Measurements from ENCODE around the gene HS1BP3.

HS1BP3 gene

DNA sequence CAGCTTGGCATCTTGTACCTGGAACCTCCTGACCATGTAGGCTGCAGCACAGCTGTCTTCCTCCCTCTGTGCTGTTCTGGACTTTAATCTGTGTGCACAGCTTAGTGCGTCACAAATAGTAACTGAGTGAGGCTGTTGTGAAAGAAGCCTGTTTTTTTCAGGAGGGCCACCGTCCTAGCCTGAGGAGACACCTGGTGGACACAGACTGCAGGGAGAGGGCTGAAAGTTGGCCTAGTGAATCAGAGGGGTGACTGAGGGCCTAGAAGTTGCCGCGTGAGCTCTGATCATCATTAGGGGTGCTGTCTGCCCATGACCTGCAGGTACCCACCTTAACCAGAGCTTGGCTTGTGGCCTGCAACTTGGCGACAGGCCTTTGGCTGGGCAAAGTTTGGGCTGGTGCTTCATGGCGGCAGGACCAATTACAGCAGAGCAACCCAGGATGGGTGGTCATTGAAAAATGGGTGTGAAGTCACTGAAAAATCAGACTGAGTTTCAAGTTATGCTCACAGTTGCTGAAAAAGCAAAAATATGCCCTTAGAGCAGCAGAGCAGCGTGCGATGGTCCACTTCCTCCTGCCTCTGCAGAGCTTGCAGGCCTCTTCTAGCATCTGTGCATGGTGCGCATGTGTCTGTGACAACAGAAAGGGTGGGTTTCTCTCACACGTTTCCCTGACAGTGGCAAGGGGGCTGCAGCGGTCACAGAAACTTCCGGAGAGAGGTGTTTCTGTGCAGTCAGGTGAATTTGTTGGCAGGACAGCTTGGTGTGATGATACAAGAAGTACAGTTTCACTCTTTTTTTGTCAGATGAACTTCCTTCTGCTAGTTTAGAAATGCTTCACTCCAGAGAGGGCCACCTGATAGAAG, 25.7 kb upstream of the HS1BP3 start:
- DNase-seq: peak; percentile 18
- in situ Hi-C loops (cut with MboI; ENCODE audit: low pct_unique_long_range_greater_than_20kb, low sequenced_read_pairs): no loop called here

- DNase-seq: peak; percentile 39
- in situ Hi-C loops (cut with MboI; ENCODE audit: low pct_unique_long_range_greater_than_20kb, low sequenced_read_pairs): no loop called here
These were observed 24.9 kb upstream of the HS1BP3 start for GRCh38 chr2:20675701-20676352.

DNA sequence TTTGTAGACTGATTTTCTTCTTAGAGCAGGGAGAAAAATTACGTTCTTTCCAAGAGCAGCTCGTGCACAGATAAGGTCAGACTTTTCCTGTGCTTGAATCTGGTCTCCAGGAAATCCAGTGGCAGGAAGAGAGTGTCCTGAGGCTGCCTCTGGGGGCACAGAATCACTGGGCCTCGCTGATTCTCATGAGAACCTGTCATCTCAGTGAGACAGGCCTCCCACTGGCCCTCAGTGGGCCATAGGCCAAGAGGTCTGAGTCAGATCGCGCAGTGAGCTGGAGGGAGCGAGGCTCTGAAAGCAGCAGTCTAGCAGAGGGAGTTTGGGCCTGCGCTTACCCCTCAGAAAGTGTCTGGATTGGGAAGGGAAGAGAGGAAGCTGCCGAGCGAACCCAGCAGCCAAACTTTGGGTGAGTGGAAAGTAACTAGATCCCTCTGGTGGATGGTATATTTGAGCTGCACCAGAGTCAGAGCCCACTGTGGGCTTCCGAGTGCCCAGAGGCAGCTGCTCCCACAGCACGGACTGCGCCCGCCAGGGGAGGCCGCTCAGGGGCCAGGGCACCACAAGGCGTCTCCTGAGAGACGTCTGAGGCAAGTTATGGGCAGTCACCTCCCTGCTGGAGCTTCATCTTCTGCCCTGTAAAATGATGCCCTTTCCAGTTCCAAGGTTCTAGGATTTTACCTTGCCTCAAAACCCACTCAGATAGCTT, 24.2 kb upstream of the HS1BP3 start:
- in situ Hi-C loops (cut with MboI; ENCODE audit: low pct_unique_long_range_greater_than_20kb, low sequenced_read_pairs): no loop called here
- DNase-seq: no peak

DNA sequence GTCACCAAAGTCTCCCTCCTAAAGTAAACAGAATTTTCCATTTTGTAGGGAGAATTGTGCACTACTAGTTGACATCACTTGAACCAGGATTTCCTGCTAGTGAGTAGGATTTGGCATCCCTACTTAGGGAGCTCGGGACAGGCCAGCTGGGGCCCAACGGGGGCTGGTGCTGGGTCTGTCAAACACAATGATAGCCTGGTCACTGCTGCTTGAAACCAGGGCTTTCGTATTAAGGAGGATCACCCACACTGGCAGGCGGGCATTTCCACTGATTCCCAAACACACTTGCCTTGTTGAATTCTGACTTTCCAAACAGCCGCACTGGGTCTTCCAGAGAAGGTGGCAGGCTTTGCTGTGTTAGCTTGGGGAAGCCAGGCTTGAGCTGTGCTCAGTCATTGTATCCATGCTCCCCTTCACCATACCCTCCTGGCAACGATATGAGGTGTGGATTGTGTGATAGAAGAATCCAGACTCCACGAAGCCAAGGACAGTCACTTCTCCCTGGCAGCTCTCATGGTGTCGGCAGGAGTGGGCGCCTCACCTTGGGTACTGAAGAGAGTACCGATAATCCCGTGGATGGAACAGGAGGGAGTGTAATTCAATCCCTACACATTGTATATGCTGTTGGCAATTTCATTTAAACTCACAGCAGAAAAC, 23.5 kb upstream of the HS1BP3 start:
- DNase-seq: no peak
- in situ Hi-C loops (cut with MboI; ENCODE audit: low pct_unique_long_range_greater_than_20kb, low sequenced_read_pairs): no loop called here

- in situ Hi-C loops (cut with MboI; ENCODE audit: low pct_unique_long_range_greater_than_20kb, low sequenced_read_pairs): no loop called here
- DNase-seq: no peak
These were observed 22.9 kb upstream of the HS1BP3 start for GRCh38 chr2:20673686-20674308.

DNA sequence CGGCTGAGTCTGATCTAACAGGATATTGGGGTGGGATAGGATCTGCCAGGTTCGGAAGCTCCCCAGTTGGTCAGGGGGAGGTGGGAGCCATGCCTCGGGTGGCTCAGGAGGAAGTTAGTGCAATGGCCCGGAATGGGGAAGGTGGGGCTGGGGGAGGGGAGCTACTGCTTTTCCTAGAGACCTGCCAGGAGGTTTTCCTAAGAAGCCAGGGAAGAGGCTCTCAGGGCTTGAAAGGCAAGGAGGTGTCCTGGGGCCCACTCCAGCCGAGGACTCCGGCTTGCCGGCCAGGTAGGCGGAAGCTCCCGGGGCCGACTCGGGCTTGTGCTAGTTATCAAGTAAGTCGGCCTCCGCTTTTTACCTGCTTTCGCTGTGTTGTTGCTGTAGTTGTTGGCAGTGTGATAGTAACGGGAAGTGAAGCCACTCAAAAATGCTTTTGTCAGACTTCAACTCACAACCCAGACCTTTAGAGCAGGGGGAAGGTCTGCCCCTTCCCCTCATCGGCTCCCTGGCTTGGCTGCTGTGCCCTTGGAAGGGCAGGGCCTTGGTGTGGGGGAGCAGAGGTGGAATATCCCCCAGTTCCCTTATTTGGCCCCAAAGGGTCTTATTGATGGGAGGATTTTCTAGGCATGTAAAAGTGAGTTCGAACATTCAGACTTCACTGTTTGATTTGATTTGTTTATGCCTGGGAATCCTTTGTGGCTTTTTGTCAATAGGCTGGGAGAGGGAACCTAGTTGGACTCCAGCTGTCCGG, 21.5 kb upstream of the HS1BP3 start:
- in situ Hi-C loops (cut with MboI; ENCODE audit: low pct_unique_long_range_greater_than_20kb, low sequenced_read_pairs): no loop called here
- DNase-seq: no peak

GRCh38 chr2:20671736-20672080, 20.8 kb upstream of the HS1BP3 start:
- in situ Hi-C loops (cut with MboI; ENCODE audit: low pct_unique_long_range_greater_than_20kb, low sequenced_read_pairs): no loop called here
- DNase-seq: no peak

DNA sequence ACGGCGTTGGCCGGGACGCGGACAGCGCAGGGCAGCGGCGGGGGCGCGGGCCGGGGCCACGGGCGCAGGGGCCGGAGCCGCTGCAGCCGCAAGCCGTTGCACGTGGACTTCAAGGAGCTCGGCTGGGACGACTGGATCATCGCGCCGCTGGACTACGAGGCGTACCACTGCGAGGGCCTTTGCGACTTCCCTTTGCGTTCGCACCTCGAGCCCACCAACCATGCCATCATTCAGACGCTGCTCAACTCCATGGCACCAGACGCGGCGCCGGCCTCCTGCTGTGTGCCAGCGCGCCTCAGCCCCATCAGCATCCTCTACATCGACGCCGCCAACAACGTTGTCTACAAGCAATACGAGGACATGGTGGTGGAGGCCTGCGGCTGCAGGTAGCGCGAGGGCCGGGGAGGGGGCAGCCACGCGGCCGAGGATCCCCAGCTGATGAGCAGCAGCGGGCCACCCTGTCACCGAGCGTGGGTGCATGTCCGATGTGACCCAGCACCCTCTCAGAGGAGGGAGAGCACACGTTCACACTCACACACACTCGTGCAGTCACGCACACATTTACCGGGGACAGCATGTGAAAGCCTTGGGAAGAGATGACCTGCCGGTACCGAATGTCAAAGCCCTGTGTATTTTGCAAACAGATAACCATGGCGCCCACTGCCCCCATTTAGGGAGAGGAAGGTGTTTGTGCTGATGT, 20.3 kb upstream of the HS1BP3 start:
- DNase-seq: no peak
- in situ Hi-C loops (cut with MboI; ENCODE audit: low pct_unique_long_range_greater_than_20kb, low sequenced_read_pairs): no loop called here

DNA sequence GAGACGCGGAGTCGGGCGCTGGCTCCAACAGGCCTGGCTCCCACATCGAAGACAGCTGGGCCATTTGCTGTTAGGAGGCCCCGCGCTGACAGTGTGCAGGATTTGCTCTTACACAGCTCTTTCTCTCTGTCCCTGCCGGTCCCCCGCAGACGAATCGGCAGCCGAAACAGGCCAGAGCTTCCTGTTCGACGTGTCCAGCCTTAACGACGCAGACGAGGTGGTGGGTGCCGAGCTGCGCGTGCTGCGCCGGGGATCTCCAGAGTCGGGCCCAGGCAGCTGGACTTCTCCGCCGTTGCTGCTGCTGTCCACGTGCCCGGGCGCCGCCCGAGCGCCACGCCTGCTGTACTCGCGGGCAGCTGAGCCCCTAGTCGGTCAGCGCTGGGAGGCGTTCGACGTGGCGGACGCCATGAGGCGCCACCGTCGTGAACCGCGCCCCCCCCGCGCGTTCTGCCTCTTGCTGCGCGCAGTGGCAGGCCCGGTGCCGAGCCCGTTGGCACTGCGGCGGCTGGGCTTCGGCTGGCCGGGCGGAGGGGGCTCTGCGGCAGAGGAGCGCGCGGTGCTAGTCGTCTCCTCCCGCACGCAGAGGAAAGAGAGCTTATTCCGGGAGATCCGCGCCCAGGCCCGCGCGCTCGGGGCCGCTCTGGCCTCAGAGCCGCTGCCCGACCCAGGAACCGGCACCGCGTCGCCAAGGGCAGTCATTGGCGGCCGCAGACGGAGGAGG, 19.6 kb upstream of the HS1BP3 start:
- in situ Hi-C loops (cut with MboI; ENCODE audit: low pct_unique_long_range_greater_than_20kb, low sequenced_read_pairs): no loop called here
- DNase-seq: no peak

DNA sequence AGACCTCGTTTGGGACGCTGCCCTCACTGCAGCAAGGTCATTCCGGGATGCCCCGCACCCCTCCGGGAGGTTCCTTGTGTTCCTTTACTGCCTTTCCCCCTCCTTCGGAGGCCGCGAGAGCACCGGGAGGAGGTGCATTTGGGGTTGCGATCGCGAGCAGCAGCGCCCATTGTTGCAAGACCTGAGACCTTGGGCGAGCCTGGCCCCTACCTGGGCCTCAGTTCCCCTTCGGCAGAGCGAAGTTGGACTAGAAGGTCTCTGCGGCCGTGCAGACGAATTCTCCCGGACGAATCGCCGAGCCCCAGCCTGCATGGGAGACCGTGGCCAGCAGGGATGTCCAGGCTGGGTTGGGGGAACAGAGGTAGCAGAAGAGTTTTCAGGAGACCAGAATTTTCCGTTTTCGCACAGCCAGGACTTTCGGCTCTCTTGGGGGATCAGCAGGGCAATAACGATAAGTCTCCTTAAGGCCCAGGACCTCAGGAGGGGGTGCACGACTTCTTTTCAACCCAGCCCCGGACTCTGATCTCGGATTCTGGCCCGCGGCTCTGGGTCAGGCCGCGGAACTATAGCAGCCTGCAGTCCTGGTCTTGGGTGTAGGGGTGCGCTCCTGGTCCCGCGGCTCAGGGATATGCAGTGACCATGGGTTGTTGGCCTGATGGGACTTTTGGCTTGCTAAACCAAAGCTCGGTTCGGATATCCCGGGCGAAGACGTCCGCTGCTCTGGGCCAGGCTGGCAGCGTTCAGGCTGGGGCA, 18.8 kb upstream of the HS1BP3 start:
- DNase-seq: no peak
- in situ Hi-C loops (cut with MboI; ENCODE audit: low pct_unique_long_range_greater_than_20kb, low sequenced_read_pairs): loop anchor here (10.0 kb wide), 1 partner anchor 295 kb away; no protein-coding TSS in a partner anchor

- in situ Hi-C loops (cut with MboI; ENCODE audit: low pct_unique_long_range_greater_than_20kb, low sequenced_read_pairs): loop anchor here (10.0 kb wide), 1 partner anchor 296 kb away; no protein-coding TSS in a partner anchor
- DNase-seq: no peak
These were observed 18.1 kb upstream of the HS1BP3 start for GRCh38 chr2:20668871-20669475.

- DNase-seq: no peak
- in situ Hi-C loops (cut with MboI; ENCODE audit: low pct_unique_long_range_greater_than_20kb, low sequenced_read_pairs): loop anchor here (10.0 kb wide), 1 partner anchor 296 kb away; no protein-coding TSS in a partner anchor
These were observed 17.6 kb upstream of the HS1BP3 start for GRCh38 chr2:20668451-20668850.

- in situ Hi-C loops (cut with MboI; ENCODE audit: low pct_unique_long_range_greater_than_20kb, low sequenced_read_pairs): loop anchor here (10.0 kb wide), 1 partner anchor 297 kb away; no protein-coding TSS in a partner anchor
- DNase-seq: peak; percentile 45
These were observed 16.9 kb upstream of the HS1BP3 start for GRCh38 chr2:20667531-20668401.

DNA sequence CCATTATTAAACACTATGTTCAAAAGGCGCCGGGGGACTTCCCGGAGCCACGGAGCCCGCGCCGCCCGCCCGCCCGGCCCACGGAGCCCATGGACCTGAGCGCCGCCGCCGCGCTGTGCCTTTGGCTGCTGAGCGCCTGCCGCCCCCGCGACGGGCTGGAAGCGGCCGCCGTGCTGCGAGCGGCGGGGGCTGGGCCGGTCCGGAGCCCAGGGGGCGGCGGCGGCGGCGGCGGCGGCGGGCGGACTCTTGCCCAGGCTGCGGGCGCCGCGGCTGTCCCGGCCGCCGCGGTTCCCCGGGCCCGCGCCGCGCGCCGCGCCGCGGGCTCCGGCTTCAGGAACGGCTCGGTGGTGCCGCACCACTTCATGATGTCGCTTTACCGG, 16.2 kb upstream of the HS1BP3 start:
- in situ Hi-C loops (cut with MboI; ENCODE audit: low pct_unique_long_range_greater_than_20kb, low sequenced_read_pairs): loop anchor here (10.0 kb wide), 1 partner anchor 298 kb away; no protein-coding TSS in a partner anchor

More for the DNA sequence above, 16.2 kb upstream of the HS1BP3 start:
- DNase-seq: no peak
